Medulla oblongata (tissue), 1 donor: ENCODE data around the gene CLSTN2.

ENCODE experiments used
- DNase-seq: peaks from one replicate; pipeline ENCODE4 v3.0.0-alpha.2; 2015; ENCODE audit errors: extremely low spot score

Gene CLSTN2

DNA sequence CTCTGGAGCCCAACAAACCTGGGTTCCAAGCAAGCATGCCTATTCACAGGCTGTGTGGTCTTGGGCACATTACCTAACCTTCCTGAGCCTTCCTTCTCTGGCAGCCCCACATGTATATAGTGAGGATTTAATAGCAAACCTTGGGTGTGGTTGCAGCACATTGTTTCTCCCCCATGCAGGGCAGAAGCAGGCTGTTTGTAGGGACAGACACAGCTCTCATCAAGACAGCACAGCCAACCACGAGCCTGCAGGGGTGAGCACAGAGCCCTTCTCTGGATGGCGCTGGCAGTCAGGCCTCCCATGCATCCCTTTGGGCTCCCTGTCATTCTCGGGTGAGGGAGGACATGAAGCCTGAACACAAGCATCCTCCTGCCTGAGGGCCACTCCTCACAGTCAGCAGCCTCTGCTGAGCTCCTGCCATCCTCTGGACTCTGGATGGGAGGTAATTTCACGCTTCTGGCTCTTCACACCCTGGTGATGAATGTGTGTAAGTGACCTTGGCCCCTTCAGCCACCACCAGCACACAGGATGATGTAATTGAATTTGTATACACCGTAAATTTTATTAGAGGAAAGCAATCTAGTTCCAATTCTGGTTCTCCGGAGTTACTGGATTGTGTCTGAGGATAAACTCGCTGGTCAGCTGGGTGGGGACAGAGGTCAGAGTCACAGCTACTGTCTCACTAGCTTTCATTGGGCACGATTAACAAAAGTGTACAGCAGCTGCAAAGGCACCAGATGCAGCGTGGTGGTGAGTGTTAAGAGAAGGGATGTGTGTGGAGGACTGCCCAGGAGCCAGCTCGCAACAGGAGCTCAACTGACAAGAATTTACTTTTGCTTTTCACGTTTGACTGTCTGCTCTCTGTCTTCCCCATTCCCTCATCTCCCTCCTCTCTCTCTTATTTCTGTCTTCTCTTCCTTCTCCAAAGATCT is 118.1 kb downstream of the CLSTN2 start:
- no peak for DNase-seq

DNA sequence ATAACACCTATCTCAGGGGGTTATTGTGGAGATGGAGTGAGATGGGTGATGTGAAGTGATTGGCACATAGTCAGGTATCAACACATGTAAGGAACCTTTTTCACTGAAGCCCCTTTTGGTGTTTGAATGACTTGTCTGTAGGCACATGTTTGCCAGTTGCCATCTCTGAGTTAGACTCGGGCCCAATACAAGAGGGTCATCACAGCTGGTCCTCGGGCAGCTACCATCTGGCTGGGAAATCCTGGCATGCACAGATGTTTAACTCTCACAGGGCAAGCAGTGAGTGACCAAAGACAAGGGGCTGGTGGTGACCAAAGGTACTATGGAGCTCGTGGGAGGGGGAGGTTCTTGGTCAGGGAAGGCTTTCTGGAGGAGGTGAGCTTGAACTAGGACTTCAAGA is 118.8 kb downstream of the CLSTN2 start:
- no peak for DNase-seq

DNA sequence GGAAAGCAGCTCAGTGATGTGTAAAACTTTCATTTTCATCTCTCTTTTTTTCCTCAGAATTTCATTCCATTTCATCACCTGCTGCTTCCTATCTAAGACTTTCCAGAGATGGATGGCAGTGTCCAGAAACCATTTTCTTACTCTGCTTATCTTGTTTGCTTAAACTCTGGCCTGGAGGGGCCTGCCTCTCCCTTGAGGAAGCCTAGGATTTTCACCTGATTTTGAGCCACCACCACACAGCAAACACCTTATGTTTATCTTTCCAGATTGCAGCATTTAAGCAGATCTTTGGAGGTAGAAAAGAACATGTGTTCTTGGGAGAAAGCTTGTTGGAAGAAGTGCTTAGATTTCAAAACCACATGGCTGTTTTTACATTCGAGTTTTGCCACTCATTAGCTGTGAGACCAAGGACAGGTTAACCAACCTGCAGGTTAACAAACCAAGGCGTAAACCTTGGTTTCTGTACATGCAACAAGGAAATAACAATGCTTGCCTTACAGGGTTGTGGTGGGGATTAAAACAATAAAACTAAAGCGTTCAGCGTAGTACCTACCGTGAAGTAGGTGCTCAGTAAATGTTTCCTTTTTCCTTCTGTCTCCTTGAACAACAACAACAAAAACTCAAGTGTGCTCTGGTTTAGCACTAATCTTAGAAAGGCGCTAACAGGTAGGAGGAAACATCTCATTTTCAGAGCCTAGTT is 120.3 kb downstream of the CLSTN2 start:
- DNase-seq = no peak

DNA sequence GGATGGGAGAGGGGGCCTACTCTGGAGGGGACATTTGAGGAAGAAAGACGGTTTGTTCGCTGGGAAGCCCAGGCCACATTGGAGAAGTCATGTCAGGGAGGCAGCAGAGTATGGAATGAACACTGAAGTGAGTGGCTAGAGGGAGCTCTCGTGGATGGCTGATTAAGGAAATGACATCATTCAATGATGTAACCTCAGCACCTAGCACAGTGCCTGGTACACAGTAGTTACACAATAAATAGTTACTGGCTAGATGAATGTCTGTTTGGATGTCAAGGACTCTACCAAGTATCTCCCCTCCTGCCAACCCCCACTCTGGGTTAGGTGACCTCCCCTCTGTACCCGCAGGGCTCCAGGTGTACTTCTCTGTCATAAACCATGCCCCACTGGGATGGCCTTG is 121.1 kb downstream of the CLSTN2 start:
- no peak for DNase-seq

DNA sequence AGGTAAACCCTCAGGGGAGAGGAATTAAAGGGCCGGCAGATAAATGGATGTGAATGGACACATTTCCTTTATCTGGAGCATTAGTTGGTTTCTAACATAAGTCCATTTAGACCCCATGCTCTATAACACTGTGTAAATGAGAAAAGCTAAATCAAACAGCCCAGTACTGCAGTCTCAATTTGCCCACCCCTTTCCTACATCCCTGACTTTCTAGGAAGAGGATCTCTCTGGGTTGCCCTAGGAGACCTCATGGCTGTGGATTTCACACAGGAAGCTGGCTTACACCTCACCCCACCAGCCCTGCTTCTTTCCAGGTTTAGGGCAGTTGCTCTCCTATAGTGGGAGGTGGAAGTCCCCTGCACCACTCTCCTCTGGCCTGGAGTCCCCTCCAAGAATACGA is 126.2 kb downstream of the CLSTN2 start:
- DNase-seq = no peak

DNA sequence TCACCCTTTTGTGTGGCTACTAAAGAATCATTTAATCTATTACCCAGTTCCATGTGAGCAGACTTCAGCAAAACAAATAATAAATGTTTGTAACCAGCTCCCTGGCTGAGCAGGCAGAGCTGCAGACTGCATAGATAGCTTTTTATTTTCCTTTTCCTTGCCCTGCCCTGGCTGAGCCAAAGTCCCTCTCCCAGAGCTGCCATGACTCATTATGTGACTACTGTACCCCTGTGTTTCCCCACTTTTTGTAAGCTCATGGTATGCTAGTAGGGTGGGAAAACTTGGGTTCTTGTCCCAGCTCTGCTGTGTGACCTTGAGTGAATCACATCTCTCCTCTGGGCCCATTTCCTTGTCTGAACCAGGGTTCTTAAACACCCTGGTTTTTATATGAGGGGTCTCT is 127.5 kb downstream of the CLSTN2 start:
- no peak for DNase-seq

DNA sequence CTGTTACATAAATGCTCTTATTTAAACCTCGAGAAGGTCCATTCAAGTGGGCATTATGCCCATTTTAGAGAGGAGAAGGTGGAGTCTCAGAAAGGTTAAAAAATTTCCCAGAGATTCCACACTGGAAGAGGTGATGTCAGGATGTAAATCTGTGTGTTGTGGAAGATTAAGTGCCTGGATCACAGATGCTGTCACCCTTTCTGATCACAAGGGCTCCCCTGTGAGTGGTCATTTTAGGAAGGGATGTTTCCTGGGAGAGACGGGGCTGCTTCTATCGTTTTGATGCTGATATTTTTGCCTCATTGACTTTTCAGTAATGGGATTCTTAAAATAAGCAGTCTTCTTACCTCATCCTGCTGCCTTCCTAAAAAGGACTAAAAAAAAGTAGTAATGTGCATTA is 132.5 kb downstream of the CLSTN2 start:
- no peak for DNase-seq

DNA sequence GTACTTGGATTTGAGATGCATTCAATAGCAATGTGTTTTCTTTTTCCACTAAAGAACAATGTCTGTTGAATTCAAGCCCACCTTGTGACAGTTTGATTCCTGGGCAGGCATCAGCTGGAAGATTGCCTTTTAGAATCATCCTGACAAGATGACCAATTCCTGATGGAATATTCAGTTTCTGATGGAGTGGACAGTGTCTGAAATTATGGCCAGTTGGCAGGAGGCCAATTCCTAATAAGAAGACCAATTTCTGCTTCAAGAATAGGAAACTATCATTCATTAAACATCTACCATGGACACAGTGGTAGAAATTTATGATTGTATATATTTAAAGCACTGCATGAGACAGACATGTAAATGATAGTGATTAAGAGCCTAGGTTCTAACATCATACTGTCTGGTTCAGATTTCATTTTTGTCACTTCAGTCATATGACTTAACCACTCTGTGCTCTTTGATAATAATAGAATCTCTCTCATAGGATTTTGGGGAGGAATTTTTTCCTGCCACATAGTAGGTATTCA is 133.6 kb downstream of the CLSTN2 start:
- no peak for DNase-seq

DNA sequence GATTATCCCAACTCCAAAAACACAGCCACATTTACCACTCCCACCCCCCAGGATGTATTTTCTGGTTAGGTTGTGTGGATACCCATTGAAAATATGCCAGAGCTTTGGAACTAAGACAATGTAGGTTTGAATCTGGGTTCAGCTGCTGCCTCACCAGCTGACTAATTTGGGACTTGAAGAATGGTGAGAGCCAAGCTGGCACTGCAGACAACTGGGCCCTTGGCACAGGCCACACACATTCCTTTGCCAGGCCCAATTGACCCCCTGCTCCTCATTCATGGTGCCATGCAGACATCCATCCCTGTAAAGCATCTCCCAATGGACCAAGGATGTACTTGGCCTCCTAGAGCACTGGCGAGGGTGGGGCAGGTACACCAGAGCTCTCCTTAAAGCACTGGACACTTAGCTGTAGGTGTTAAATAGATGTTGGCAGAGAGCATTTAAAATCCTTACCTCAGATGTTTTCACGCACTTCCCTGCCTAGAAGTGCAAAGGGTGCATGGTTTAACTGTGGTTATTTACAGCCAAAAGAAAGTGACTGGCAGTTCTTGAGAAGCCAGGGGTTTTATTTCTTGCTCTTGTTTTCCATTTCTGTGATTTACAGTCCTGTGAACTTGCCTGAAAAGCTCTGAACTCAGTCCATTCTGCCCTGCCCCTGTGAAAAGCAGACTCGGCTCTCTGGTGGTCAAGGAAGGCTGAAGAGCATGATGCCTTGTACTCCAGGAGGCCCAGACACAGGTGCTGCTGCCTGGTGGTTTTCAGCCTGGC is 138.5 kb downstream of the CLSTN2 start:
- no peak for DNase-seq

DNA sequence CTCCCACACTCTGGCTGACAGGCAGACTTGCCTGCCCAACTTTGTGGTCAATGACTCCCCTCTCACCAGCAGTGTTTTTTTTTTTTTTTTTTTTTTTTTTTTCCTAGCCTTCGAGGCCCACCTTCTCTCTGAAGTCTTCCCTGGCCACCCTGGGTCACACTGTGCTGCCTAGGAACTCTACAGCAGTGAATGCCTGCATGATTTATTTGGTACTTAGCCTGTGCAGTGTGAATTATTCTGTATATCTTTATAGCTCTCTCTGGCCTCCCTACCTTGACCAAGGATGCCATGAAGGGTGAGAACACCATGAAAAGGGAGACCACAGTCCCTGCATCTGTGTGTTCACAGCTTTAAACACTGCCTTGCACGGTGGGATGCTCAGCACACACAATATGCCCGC is 141.6 kb downstream of the CLSTN2 start:
- DNase-seq = no peak

DNA sequence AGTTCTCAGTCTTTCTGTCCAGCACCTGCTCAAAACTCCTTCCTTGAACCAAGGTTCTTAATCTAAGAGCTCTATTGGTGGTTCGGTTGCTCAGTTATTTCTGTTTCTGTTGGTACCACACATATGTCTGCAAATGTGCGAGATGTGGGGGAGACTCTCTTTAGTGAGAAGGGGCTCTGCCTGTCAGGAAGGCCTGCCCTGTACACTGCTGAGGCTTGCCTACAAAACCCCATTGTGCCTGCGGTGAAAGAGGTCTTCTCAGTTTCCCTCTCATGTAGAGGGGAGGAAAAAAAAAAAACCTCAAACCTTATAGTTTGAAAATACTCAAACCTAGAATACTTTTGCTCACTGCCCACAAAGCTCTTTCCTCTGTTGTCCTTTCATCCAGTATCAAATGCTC is 142.4 kb downstream of the CLSTN2 start:
- no peak for DNase-seq

DNA sequence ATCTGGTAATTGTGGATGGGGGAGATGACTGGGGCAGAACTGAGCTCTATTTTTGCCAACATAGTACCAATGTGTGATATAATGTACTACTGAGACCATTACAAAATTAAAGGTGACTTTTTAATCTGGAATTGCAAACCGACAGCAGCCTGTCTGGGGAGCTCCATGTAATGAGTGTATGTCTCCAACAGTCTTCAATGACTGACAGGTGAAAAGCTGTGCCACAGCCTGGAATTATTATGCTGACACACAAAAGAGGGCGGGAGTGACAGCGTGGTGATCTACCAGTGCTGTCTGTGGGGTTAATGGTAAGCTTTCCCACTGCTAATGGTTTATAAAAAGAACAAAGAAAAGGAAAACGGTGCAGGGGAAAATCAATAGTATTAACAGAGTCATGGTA is 143.4 kb downstream of the CLSTN2 start:
- no peak for DNase-seq

DNA sequence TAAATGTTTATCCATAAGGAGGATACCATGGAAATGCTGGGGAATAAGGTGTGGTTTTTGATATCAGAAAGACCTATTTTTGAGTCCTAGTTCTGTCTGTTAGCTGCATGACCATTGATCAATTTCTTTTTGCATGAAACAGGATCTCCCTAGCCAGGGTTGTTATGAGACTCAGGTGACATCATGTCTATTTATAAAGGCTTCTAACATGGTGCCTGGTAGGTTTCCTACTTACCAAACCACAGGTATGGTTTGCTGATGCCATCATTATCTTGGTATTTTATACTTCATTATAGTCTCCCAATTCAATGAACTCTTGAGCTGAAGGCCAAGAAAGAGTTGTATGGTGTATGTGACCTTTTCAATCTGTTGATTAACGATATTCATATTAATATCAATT is 144.0 kb downstream of the CLSTN2 start:
- no peak for DNase-seq

DNA sequence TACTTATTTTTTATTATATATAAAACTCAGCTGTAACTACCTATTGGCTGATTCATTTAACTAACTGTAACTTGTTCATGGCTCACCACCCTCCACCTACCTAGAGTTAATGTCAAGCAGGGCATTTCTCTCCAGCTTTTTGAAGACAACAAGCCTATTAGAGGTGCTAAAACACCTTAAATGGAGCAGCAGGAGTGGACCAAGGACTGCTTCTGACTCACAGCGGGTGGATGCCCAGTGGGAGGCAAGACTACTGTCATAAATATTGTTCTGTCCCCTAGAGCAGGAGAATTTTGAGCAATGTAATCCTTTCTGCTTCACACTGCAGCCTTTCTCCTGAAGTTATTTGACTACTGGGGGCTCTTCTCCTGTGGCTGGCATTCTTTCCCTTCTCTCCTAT is 146.9 kb downstream of the CLSTN2 start:
- no peak for DNase-seq

DNA sequence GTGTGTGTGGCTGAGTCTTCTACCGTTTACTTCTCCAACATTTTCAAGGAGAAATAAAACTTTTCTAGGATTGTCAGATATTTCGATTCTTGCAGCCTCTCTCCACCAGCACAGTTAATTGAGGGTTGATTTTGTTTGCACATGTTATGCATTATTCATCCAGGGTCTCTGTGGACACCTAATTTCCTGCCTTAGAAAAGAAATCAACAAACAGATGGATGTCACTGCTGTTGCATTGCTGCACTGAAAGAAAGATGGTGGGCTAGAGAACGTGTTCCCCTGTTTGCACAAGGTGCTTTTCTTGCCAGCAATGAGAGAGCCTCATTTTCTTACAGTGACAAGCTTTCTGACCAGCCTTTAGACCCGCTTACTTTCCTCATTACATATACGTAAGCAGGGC is 150.0 kb downstream of the CLSTN2 start:
- DNase-seq = no peak

DNA sequence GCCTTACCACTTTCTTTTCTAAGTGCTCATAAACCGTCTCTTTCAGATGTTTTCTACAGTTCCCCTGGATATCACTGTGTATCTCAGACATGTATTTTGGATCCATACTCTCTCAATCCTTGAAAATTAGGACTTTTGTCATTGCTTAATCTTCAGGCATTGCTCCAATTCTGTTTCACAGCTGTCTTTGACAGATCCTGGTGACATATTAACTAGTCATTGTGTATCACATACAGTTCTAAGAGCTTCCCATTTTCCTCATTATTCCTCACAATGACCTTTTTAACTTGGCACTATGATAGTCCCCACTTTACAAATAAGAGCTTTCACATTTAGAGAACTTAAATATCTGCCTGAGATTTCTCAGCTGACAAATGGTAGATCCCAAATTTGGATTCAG is 151.7 kb downstream of the CLSTN2 start:
- no peak for DNase-seq

DNA sequence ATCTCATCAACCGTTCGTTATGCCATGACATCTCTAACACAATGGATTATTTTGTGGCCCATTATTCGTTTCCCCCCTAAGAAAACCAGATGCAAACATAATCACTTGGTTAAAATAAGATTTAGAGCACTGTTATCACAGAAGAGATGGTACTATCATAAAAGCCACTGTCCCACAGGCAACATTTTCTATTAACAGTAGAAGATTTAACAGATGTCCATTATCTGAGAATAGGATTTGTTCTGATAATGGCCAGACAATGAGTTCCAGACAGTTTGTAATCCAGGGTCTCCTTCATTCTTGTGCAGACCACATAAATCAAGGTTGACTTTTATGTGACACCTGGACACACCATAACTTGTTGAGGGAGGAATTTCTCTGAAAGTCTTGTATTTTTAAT is 153.1 kb downstream of the CLSTN2 start:
- DNase-seq = no peak

DNA sequence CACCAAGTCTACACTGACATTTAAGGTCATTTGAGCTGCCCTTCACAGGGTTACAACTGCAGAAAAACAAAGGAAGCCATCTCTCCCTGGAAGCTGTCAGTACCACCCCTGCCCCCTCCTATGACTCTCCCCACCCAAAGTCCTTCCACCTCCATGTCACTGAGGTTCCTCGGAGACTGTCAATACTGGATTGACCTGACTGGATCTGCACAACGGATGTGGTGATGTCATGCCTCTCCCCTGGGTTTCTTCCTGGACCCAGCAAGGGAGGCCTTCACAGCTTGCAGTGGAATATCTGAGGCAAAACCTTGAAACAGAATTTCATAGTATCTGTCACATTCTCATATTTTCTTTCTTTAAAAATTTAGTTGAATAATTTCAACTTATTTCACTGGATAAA is 153.5 kb downstream of the CLSTN2 start:
- DNase-seq = no peak

DNA sequence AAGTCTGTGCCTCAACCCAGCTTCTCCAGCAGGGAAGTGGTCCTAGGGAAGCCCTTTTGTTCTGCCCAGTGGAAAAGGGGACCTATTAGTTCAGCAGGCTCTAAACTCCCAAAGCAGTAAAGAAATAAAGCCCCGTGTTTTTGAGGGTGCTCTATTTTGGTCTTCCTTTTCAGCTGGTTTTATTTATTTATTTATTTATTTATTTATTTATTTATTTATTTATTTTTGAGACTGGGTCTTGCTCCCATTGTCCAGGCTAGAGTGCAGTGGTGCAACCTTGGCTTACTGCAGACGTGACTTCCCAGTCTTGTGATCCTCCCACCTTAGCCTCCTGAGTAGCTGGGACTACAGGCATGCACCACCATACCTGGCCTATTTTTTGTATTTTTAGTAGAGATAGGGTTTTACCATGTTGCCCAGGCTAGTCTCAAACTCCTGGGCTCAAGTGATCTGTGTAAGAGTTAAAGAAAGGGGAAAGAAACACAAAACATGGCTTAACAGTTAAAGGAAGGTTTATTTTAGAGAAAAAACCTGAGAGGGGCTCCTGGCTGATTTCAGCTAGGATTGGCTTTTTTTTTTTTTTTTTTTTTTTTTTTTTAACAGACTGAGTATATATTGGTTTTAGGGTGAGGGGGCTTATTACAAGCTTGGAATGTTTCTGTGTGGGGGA is 154.6 kb downstream of the CLSTN2 start:
- no peak for DNase-seq

DNA sequence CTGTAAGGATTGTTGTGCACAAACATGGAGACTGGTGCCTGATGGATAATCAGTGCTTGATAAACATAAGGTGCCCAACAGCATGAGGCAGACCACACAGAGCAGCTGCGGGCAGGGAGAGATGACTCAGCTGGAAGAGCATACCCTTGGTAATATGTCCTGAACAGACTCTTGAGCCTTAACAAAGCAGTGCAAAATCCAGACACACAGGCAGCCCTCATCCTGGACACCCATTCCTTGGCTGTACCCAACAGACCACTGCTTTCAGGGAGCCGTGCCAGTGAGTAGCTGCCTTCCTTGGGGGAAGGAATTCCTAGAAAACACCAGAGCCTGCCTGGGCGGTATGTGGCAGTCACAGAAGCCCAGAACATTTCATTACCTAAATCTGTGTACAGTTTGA is 156.2 kb downstream of the CLSTN2 start:
- DNase-seq = peak; percentile 43

DNA sequence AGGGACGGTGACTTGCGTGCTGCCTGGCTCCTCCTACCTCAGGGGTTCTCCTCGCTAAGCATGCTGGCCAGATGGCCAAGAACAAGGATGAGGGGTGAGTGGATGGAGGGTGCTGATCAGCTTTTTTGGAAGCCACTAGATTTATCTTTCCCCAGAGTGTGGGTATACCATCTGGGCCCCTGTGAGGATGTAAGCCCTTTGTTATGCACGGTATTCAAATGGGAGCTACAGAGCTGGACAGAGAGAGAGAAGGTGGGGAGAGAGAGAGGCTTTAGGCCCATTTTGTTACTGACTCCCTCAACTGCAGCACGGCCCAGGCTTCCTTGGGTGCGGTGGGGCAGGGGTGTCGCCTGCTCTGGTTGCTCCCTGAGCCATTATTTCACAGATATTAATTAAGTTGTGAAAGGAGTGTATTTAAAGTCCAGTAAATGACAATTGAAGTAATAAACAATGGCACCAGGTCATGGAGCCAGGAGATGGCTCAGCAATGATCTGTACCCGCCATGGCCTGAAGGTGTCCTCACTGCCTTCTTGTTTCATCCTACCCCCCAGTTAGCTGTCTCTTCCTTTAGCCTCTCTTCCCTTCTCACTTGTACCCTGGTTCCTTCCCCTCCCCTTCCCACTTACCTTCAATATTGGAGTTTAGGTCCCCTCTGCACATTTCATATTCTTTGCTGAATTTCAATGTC is 158.0 kb downstream of the CLSTN2 start:
- no peak for DNase-seq
